Body of pancreas (tissue), 4 donors: ENCODE results near the gene C10orf53. TPM values are rescaled to one million over a fixed set of nuclear protein-coding genes. Genes with fewer than 3 reads are reported as not detected.

Experiments
- ATAC-seq: fragments of 150-250 bp; one replicate; pipeline ENCODE4 v1.9.1; 2016
- DNase-seq, 4 donors: peaks; one replicate each; pipeline ENCODE4 v3.0.0-alpha.2; 2019
- H3K27ac ChIP-seq, 4 donors: fragments of 200-600 bp; sonication (generic); 1 replicate in 3 of 4; 2 replicates in 1 of 4; pipeline versions ENCODE4 v1.5.1 to v1.6.1; 2016 to 2019; ENCODE audit warnings: mild to moderate bottlenecking in 1 of 4, mixed read lengths in 1 of 4, moderate library complexity in 1 of 4
- H3K27me3 ChIP-seq, 2 donors: fragments of 200-600 bp; sonication (generic); one replicate each; pipeline ENCODE4 v1.6.0; 2016; ENCODE audit warnings: mild to moderate bottlenecking in 1 of 2
- H3K36me3 ChIP-seq, 2 donors: fragments of 200-600 bp; sonication (generic); replicated peaks in 1 of 2; 2 replicates each; pipeline ENCODE4 v1.5.1; 2016; ENCODE audit warnings: low read depth in 2 of 2; ENCODE audit not compliant: insufficient read depth in 1 of 2
- H3K4me1 ChIP-seq: fragments of 200-600 bp; sonication (generic); one replicate; pipeline ENCODE4 v1.6.0; 2016
- H3K4me3 ChIP-seq, 2 donors: fragments of 200-600 bp; sonication (generic); 1 replicate in 1 of 2; 2 replicates in 1 of 2; pipeline ENCODE4 v1.5.1; 2016 to 2019
- H3K9me3 ChIP-seq, 3 donors: fragments of 200-600 bp; sonication (generic); 1 replicate in 2 of 3; 2 replicates in 1 of 3; pipeline ENCODE4 v1.5.1; 2016
- CTCF ChIP-seq, 7 experiments: fragments of 450-650 bp in 4 of 7; fragments of 200-600 bp in 3 of 7; sonication (generic) in 3 of 7; IDR thresholded peaks; one replicate each; pipeline ENCODE4 v1.5.1; 2016 to 2019; ENCODE audit warnings: antibody characterized with exemption in 7 of 7
- POLR2A ChIP-seq, 3 donors: fragments of 450-650 bp; IDR thresholded peaks; one replicate each; pipeline ENCODE4 v1.6.1; 2016; ENCODE audit warnings: antibody characterized with exemption in 3 of 3, mild to moderate bottlenecking in 2 of 3
- WGBS, 2 donors: methylation state at CpG; one replicate each; pipeline ENCODE4 v1.1.5; 2017; 5-methylcytosine and 5-hydroxymethylcytosine counted together
- intact Hi-C: fragments of 100-400 bp; cut with DNase I; formaldehyde crosslinking; loops from one replicate; pipeline ENCODE4 v1.15.1; 2023
- total RNA-seq, 2 donors: library from RNA; depleted of rRNA; stranded (reverse); fragments of >200 nt; gene quantifications; one replicate each; pipeline ENCODE4 v1.1.0, GENCODE V29; 2016

C10orf53 gene
- total RNA-seq, 2 donors from 2014 or later: not detected

GRCh38 chr10:49651917-49652316, 27.5 kb upstream of the C10orf53 start:
- ATAC-seq: no peak
- 39 to 62% methylated on average over 2 of the region's 2 CpGs for WGBS, 2 donors
- intact Hi-C loops: no loop called here
- H3K4me3 ChIP-seq: no peak overlapping the region
- no peaks in the 10 kb centered on the region for H3K4me1 ChIP-seq
- DNase-seq: no peak
- no peaks in the 10 kb centered on the region for H3K36me3 ChIP-seq
- H3K27ac ChIP-seq: no peak overlapping the region
- no peaks in the 10 kb centered on the region for H3K9me3 ChIP-seq
- no peaks in the 10 kb centered on the region for H3K27me3 ChIP-seq
- no peak for TF ChIP-seq POLR2A (IDR thresholded peaks at IDR 0.05)
- TF ChIP-seq CTCF (IDR thresholded peaks at IDR 0.05): no peak

- 54 to 56% methylated on average over 15 of the region's 15 CpGs for WGBS, 2 donors
- Histone ChIP-seq H3K4me3 (no peak overlapping the region), H3K36me3 (no peaks in the 10 kb centered on the region), H3K27me3 (no peaks in the 10 kb centered on the region), H3K4me1 (no peaks in the 10 kb centered on the region), H3K27ac (no peak overlapping the region), H3K9me3 (no peaks in the 10 kb centered on the region)
- DNase-seq (no peak), ATAC-seq (no peak)
- intact Hi-C loops: no loop called here
- TF ChIP-seq POLR2A (IDR thresholded peaks at IDR 0.05) (no peak), CTCF (IDR thresholded peaks at IDR 0.05) (no peak)
Measured at GRCh38 chr10:49652421-49653272, 26.8 kb upstream of the C10orf53 start.

GRCh38 chr10:49653273-49653929, 26.1 kb upstream of the C10orf53 start:
- 47 to 60% methylated on average over 7 to 11 of the region's 11 CpGs for WGBS, 2 donors
- no peaks in the 10 kb centered on the region for H3K9me3 ChIP-seq
- DNase-seq (no peak), ATAC-seq (no peak)
- H3K27ac ChIP-seq: no peak overlapping the region
- no peak for TF ChIP-seq POLR2A (IDR thresholded peaks at IDR 0.05)
- TF ChIP-seq CTCF (IDR thresholded peaks at IDR 0.05): no peak
- no peaks in the 10 kb centered on the region for H3K4me1 ChIP-seq
- H3K4me3 ChIP-seq: no peak overlapping the region
- no peaks in the 10 kb centered on the region for H3K36me3 ChIP-seq
- intact Hi-C loops: no loop called here
- no peaks in the 10 kb centered on the region for H3K27me3 ChIP-seq

GRCh38 chr10:49654036-49654693, 25.3 kb upstream of the C10orf53 start:
- WGBS, 2 donors: 33 to 40% methylated on average over 5 of the region's 5 CpGs
- peaks cover 0 to 2% (median 0%) of the 10 kb centered on the region in 3 donors for H3K9me3 ChIP-seq
- TF ChIP-seq CTCF (IDR thresholded peaks at IDR 0.05): no peak
- TF ChIP-seq POLR2A (IDR thresholded peaks at IDR 0.05): no peak
- no peak overlapping the region for H3K27ac ChIP-seq
- no peak overlapping the region for H3K4me3 ChIP-seq
- intact Hi-C loops: no loop called here
- no peaks in the 10 kb centered on the region for H3K36me3 ChIP-seq
- ATAC-seq (no peak), DNase-seq (no peak)
- no peaks in the 10 kb centered on the region for H3K27me3 ChIP-seq
- no peaks in the 10 kb centered on the region for H3K4me1 ChIP-seq
